ENCODE results near the gene BLMH.

DNA sequence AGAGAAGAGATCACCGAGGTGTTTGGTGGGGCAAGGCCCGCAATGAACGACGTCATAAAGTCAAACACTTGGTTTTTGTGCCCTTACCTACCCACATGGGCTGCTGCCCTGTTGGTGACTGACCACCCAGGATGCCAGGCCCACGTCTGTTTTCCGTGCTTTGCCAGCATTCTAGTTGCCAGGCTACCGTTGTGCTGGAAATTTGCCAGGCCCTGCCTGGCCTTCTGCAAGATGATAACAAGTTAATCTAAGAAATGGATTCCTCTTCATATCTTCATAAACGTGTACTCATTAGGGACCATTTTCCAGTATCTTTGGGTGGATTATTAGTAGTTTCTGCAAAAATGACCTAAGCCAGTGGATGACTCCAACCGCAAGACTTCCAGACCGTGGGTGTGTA lies 91.6 kb downstream of the BLMH start:
- TF ChIP-seq CTCF (IDR thresholded peaks at IDR 0.05), result no peak
- no peak for TF ChIP-seq POLR2AphosphoS5 (IDR thresholded peaks at IDR 0.05)
- no peak for TF ChIP-seq POLR2A (IDR thresholded peaks at IDR 0.05)
- TF ChIP-seq EP300 (IDR thresholded peaks at IDR 0.05), result no peak
